Esophagus muscularis mucosa (tissue), 4 donors: ENCODE results near the gene NHLRC2.

Experiments used
- EP300 ChIP-seq: sonication (generic); formaldehyde crosslinking; IDR thresholded peaks from one replicate; pipeline ENCODE4 v1.6.1; 2017; ENCODE audit warnings: antibody characterized with exemption
- POLR2A ChIP-seq: fragments of 450-650 bp; IDR thresholded peaks from one replicate; pipeline ENCODE4 v1.6.1; 2017; ENCODE audit warnings: antibody characterized with exemption, moderate library complexity, mild to moderate bottlenecking, low read depth
- TF ChIP-seq, protein P1 (sequence below), 3 experiments: fragments of 200-600 bp in 2 of 3; fragments of 450-650 bp in 1 of 3; sonication (generic) in 2 of 3; IDR thresholded peaks; one replicate each; pipeline ENCODE4 v1.5.1; 2017 to 2019; ENCODE audit warnings: antibody characterized with exemption in 3 of 3, mild to moderate bottlenecking in 2 of 3, moderate library complexity in 1 of 3

DNA sequence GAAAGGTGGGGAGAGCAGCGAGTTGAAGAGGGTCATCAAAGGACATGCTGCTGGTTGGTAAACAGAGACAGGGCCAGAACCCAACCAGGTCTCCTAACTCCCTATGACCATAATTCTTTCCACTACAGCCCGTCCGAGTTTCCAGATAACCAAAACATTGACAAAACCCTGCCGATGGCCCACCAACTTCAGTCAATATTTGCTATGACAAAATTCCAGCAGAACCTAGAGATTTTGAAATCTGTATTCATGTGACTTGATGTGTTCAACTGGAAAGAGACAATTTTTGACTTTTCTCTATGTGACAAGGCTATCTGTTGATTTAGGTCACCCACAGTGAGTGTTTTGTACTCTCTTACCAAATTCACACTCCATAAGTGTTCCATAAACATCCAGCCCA is 86.7 kb downstream of the NHLRC2 start:
- TF ChIP-seq, protein P1, sequence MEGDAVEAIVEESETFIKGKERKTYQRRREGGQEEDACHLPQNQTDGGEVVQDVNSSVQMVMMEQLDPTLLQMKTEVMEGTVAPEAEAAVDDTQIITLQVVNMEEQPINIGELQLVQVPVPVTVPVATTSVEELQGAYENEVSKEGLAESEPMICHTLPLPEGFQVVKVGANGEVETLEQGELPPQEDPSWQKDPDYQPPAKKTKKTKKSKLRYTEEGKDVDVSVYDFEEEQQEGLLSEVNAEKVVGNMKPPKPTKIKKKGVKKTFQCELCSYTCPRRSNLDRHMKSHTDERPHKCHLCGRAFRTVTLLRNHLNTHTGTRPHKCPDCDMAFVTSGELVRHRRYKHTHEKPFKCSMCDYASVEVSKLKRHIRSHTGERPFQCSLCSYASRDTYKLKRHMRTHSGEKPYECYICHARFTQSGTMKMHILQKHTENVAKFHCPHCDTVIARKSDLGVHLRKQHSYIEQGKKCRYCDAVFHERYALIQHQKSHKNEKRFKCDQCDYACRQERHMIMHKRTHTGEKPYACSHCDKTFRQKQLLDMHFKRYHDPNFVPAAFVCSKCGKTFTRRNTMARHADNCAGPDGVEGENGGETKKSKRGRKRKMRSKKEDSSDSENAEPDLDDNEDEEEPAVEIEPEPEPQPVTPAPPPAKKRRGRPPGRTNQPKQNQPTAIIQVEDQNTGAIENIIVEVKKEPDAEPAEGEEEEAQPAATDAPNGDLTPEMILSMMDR (IDR thresholded peaks at IDR 0.05): no peak
- TF ChIP-seq POLR2A: no peak
- TF ChIP-seq EP300: no peak
